Lower lobe of right lung (tissue), 2 donors: ENCODE results near the gene PHF11. TPM values are rescaled to one million over a fixed set of nuclear protein-coding genes. Genes with fewer than 3 reads are reported as not detected.
"Not testable (repeated sequence)": the region's sequence is repeated elsewhere in the genome, so short reads cannot be mapped to it uniquely, and the experiment has no call there.

Source experiments
- ATAC-seq, 2 donors: fragments of 200-7000 bp; cut with Tn5 transposase; one replicate each; pipeline ENCODE4 v1.9.1; 2020 to 2022; ENCODE audit warnings: mild to moderate bottlenecking in 2 of 2, moderate library complexity in 2 of 2
- DNase-seq: peaks from one replicate; pipeline ENCODE4 v3.0.0-alpha.2; 2020
- H3K27ac ChIP-seq: fragments of 200-600 bp; one replicate; pipeline ENCODE4 v1.8.0; 2022
- H3K27me3 ChIP-seq: fragments of 200-600 bp; one replicate; pipeline ENCODE4 v1.8.0; 2022; ENCODE audit warnings: low read depth
- H3K36me3 ChIP-seq: fragments of 200-600 bp; one replicate; pipeline ENCODE4 v1.8.0; 2022; ENCODE audit warnings: mild to moderate bottlenecking
- H3K4me1 ChIP-seq: fragments of 200-600 bp; one replicate; pipeline ENCODE4 v1.8.0; 2022
- H3K4me3 ChIP-seq: fragments of 200-600 bp; one replicate; pipeline ENCODE4 v1.8.0; 2022; ENCODE audit warnings: mild to moderate bottlenecking
- H3K9me3 ChIP-seq: fragments of 200-600 bp; one replicate; pipeline ENCODE4 v1.8.0; 2022
- intact Hi-C: fragments of 100-400 bp; cut with DNase I; formaldehyde crosslinking; loops from one replicate; pipeline ENCODE4 v1.11.0; 2022
- total RNA-seq: library from RNA; stranded (reverse); fragmentation: NEBNext Ultra II Directional; extraction: Animal tissue kit (Norgen Biotek cat#: 25700); gene quantifications from one replicate; pipeline ENCODE4 v1.2.1, GENCODE V29; 2021
- TF ChIP-seq, protein P1 (sequence below): fragments of 200-600 bp; IDR thresholded peaks from one replicate; pipeline ENCODE4 v1.8.0; 2022; ENCODE audit warnings: antibody characterized with exemption, mild to moderate bottlenecking
- donor health status: DM: no; HTN: yes; CAD: no; lungs with severe emphysema.

PHF11 gene
- total RNA-seq, 1 donor from 2014 or later: 59.8 TPM

- TF ChIP-seq, protein P1, sequence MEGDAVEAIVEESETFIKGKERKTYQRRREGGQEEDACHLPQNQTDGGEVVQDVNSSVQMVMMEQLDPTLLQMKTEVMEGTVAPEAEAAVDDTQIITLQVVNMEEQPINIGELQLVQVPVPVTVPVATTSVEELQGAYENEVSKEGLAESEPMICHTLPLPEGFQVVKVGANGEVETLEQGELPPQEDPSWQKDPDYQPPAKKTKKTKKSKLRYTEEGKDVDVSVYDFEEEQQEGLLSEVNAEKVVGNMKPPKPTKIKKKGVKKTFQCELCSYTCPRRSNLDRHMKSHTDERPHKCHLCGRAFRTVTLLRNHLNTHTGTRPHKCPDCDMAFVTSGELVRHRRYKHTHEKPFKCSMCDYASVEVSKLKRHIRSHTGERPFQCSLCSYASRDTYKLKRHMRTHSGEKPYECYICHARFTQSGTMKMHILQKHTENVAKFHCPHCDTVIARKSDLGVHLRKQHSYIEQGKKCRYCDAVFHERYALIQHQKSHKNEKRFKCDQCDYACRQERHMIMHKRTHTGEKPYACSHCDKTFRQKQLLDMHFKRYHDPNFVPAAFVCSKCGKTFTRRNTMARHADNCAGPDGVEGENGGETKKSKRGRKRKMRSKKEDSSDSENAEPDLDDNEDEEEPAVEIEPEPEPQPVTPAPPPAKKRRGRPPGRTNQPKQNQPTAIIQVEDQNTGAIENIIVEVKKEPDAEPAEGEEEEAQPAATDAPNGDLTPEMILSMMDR: no peak
- intact Hi-C loops: no loop called here
- Histone ChIP-seq H3K4me3 (no peak overlapping the region), H3K27me3 (no peaks in the 10 kb centered on the region), H3K27ac (no peak overlapping the region), H3K36me3 (peaks cover 75% of the 10 kb centered on the region), H3K4me1 (no peaks in the 10 kb centered on the region), H3K9me3 (no peaks in the 10 kb centered on the region)
- DNase-seq (no peak), ATAC-seq (no peak)
Measured at GRCh38 chr13:49472186-49472585, 23.6 kb upstream of the PHF11 start.

DNA sequence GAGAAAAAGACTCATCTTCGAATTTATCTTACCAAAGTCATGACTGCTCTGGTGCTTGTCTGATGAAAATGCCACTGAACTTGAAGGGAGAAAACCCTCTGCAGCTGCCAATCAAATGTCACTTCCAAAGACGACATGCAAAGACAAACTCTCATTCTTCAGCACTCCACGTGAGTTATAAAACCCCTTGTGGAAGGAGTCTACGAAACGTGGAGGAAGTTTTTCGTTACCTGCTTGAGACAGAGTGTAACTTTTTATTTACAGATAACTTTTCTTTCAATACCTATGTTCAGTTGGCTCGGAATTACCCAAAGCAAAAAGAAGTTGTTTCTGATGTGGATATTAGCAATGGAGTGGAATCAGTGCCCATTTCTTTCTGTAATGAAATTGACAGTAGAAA lies 19.2 kb upstream of the PHF11 start:
- Histone ChIP-seq H3K4me1 (no peaks in the 10 kb centered on the region), H3K9me3 (no peaks in the 10 kb centered on the region), H3K4me3 (no peak overlapping the region), H3K36me3 (peaks cover 85% of the 10 kb centered on the region), H3K27me3 (no peaks in the 10 kb centered on the region), H3K27ac (no peak overlapping the region)
- no peak for DNase-seq
- no peak for ATAC-seq
- intact Hi-C loops: no loop called here
- TF ChIP-seq, protein P1: no peak

- Histone ChIP-seq H3K27me3 (no peaks in the 10 kb centered on the region), H3K4me1 (no peaks in the 10 kb centered on the region), H3K36me3 (peaks cover 94% of the 10 kb centered on the region), H3K27ac (no peak overlapping the region), H3K4me3 (no peak overlapping the region), H3K9me3 (no peaks in the 10 kb centered on the region)
- no peak for DNase-seq
- ATAC-seq: no peak
- intact Hi-C loops: no loop called here
- TF ChIP-seq, protein P1: no peak
Measured at GRCh38 chr13:49481788-49482187, 14.0 kb upstream of the PHF11 start.

- no peaks in the 10 kb centered on the region for H3K9me3 ChIP-seq
- H3K27me3 ChIP-seq: no peaks in the 10 kb centered on the region
- no peak overlapping the region for H3K4me3 ChIP-seq
- no peak overlapping the region for H3K27ac ChIP-seq
- no peak for DNase-seq
- no peak for ATAC-seq
- intact Hi-C loops: no loop called here
- peaks cover 57% of the 10 kb centered on the region for H3K36me3 ChIP-seq
- H3K4me1 ChIP-seq: no peaks in the 10 kb centered on the region
- TF ChIP-seq, protein P1: no peak
Measured at GRCh38 chr13:49488563-49488962, 7.2 kb upstream of the PHF11 start.

GRCh38 chr13:49494645-49495044 lies 1.1 kb upstream of the PHF11 start:
- TF ChIP-seq, protein P1: no peak
- peaks cover 8% of the 10 kb centered on the region for H3K36me3 ChIP-seq
- H3K4me3 ChIP-seq: peak overlapping the region; percentile 67
- H3K27me3 ChIP-seq: no peaks in the 10 kb centered on the region
- ATAC-seq: no peak
- H3K27ac ChIP-seq: peak overlapping the region; percentile 96
- intact Hi-C loops: no loop called here
- no peak for DNase-seq
- peaks cover 4% of the 10 kb centered on the region for H3K4me1 ChIP-seq
- H3K9me3 ChIP-seq: no peaks in the 10 kb centered on the region

- H3K4me3 ChIP-seq, DNase-seq, intact Hi-C loops: not testable (repeated sequence)
Measured at GRCh38 chr13:49496837-49497236, 1.1 kb downstream of the PHF11 start.

More at GRCh38 chr13:49496837-49497236, 1.1 kb downstream of the PHF11 start:
- H3K27me3 ChIP-seq, H3K9me3 ChIP-seq, H3K36me3 ChIP-seq, ATAC-seq, H3K4me1 ChIP-seq: not testable (repeated sequence)
- peak overlapping the region; percentile 96 for H3K27ac ChIP-seq
